Trophoblast cell (in vitro differentiated cells and primary cell): Measurements from ENCODE around the gene RIMS3.

Experiments used
- DNase-seq, 2 donors: peaks; one replicate each; pipeline ENCODE4 v3.0.0-alpha.2; 2016
- H2AFZ ChIP-seq: 2 replicates; pipeline ENCODE4 v1.6.1; 2013; ENCODE audit warnings: low read length, moderate library complexity, mild to moderate bottlenecking; ENCODE audit not compliant: insufficient read depth, poor library complexity
- H2AK5ac ChIP-seq: 2 replicates; pipeline ENCODE4 v1.6.1; 2013; ENCODE audit warnings: mild to moderate bottlenecking, low read length
- H2BK120ac ChIP-seq: 2 replicates; pipeline ENCODE4 v1.6.1; 2013; ENCODE audit warnings: low read length, mild to moderate bottlenecking, moderate library complexity; ENCODE audit not compliant: insufficient read depth, poor library complexity
- H2BK12ac ChIP-seq: 2 replicates; pipeline ENCODE4 v1.6.1; 2013; ENCODE audit warnings: mild to moderate bottlenecking, low read length, moderate library complexity
- H2BK5ac ChIP-seq: 2 replicates; pipeline ENCODE4 v1.6.1; 2013; ENCODE audit warnings: low read length, low read depth, moderate library complexity, mild to moderate bottlenecking; ENCODE audit not compliant: poor library complexity
- H3K14ac ChIP-seq: 2 replicates; pipeline ENCODE4 v1.6.1; 2013; ENCODE audit warnings: mild to moderate bottlenecking, low read length
- H3K18ac ChIP-seq: 2 replicates; pipeline ENCODE4 v1.6.1; 2013; ENCODE audit warnings: mild to moderate bottlenecking, low read length
- H3K23ac ChIP-seq: 2 replicates; pipeline ENCODE4 v1.6.1; 2013; ENCODE audit warnings: low read length
- H3K27ac ChIP-seq: 2 replicates; pipeline ENCODE4 v1.5.1; 2013; ENCODE audit warnings: low read depth, mild to moderate bottlenecking, inconsistent platforms, low read length, moderate library complexity
- H3K27me3 ChIP-seq: 2 replicates; pipeline ENCODE4 v1.6.1; 2013; ENCODE audit warnings: inconsistent platforms, mild to moderate bottlenecking, low read length, moderate library complexity; ENCODE audit not compliant: insufficient read depth
- H3K36me3 ChIP-seq, 2 experiments: 1 replicate in 1 of 2; 2 replicates in 1 of 2; pipeline ENCODE4 v1.6.1; 2013; ENCODE audit warnings: low read length in 2 of 2, mild to moderate bottlenecking in 2 of 2, moderate library complexity in 1 of 2; ENCODE audit not compliant: insufficient read depth in 2 of 2, control insufficient read depth in 1 of 2
- H3K4ac ChIP-seq: 2 replicates; pipeline ENCODE4 v1.6.1; 2013; ENCODE audit warnings: low read depth, mild to moderate bottlenecking, low read length, moderate library complexity
- H3K4me1 ChIP-seq, 2 experiments: 1 replicate in 1 of 2; 2 replicates in 1 of 2; pipeline ENCODE4 v1.6.1; 2013; ENCODE audit warnings: low read length in 2 of 2, mild to moderate bottlenecking in 2 of 2, moderate library complexity in 1 of 2; ENCODE audit not compliant: insufficient read depth in 2 of 2, control insufficient read depth in 1 of 2
- H3K4me2 ChIP-seq: 2 replicates; pipeline ENCODE4 v1.6.1; 2013; ENCODE audit warnings: inconsistent platforms, mild to moderate bottlenecking, low read length, moderate library complexity
- H3K4me3 ChIP-seq: 2 replicates; pipeline ENCODE4 v1.5.1; 2013; ENCODE audit warnings: mild to moderate bottlenecking, low read depth, low read length, inconsistent platforms
- H3K79me1 ChIP-seq: one replicate; pipeline ENCODE4 v1.6.1; 2013; ENCODE audit warnings: low read length
- H3K79me2 ChIP-seq: 2 replicates; pipeline ENCODE4 v1.6.1; 2013; ENCODE audit warnings: low read length, mild to moderate bottlenecking; ENCODE audit not compliant: control insufficient read depth, insufficient read depth, poor library complexity
- H3K9ac ChIP-seq: 2 replicates; pipeline ENCODE4 v1.6.1; 2013; ENCODE audit warnings: mild to moderate bottlenecking, low read length
- H3K9me3 ChIP-seq: 2 replicates; pipeline ENCODE4 v1.6.1; 2013; ENCODE audit warnings: low read depth, mild to moderate bottlenecking, control low read depth, inconsistent platforms, low read length; ENCODE audit not compliant: insufficient read depth
- H4K12ac ChIP-seq: 2 replicates; pipeline ENCODE4 v1.6.1; 2013; ENCODE audit warnings: low read depth, mild to moderate bottlenecking, low read length, moderate library complexity
- H4K8ac ChIP-seq: 2 replicates; pipeline ENCODE4 v1.6.1; 2013; ENCODE audit warnings: low read depth, mild to moderate bottlenecking, low read length, moderate library complexity
- H4K91ac ChIP-seq: one replicate; pipeline ENCODE4 v1.6.1; 2013; ENCODE audit warnings: low read depth, mild to moderate bottlenecking, low read length, moderate library complexity
- WGBS: extraction: QIAGEN DNeasy Blood & Tissue Kit; methylation state at CpG from one replicate; pipeline ENCODE4 v1.1.7; 2013; ENCODE audit warnings: missing lambda C conversion rate; ENCODE audit not compliant: insufficient read length, insufficient coverage; ENCODE audit errors: extremely low coverage; 5-methylcytosine and 5-hydroxymethylcytosine counted together

RIMS3 gene

GRCh38 chr1:40690771-40691537 lies 25.5 kb upstream of the RIMS3 start:
- WGBS, result no CpG with 5 or more reads among the region's 18 CpGs
- peak overlapping the region; percentile 82 for H3K4me3 ChIP-seq
- no peaks in the 10 kb centered on the region for H3K36me3 ChIP-seq
- H3K18ac ChIP-seq, result no peak overlapping the region
- no peak overlapping the region for H4K12ac ChIP-seq
- no peak overlapping the region for H2AFZ ChIP-seq
- H3K27me3 ChIP-seq, result no peaks in the 10 kb centered on the region
- peak overlapping the region; percentile 2 for H3K4ac ChIP-seq
- H3K14ac ChIP-seq, result no peak overlapping the region
- H2BK12ac ChIP-seq, result no peak overlapping the region
- H3K79me1 ChIP-seq, result peaks cover 10% of the 10 kb centered on the region
- H2AK5ac ChIP-seq, result no peak overlapping the region
- no peaks in the 10 kb centered on the region for H3K9me3 ChIP-seq
- H3K79me2 ChIP-seq, result peaks cover 9% of the 10 kb centered on the region
- no peak overlapping the region for H2BK120ac ChIP-seq
- H3K4me2 ChIP-seq, result peak overlapping the region; percentile 77
- H3K27ac ChIP-seq, result no peak overlapping the region
- no peak overlapping the region for H4K8ac ChIP-seq
- H3K4me1 ChIP-seq, result peaks cover 2% of the 10 kb centered on the region in 2 experiments
- H4K91ac ChIP-seq, result no peak overlapping the region
- no peak overlapping the region for H3K23ac ChIP-seq
- peak in 1 of 2 donors; percentile 11 for DNase-seq
- H2BK5ac ChIP-seq, result no peak overlapping the region
- H3K9ac ChIP-seq, result peak overlapping the region; percentile 66

DNA sequence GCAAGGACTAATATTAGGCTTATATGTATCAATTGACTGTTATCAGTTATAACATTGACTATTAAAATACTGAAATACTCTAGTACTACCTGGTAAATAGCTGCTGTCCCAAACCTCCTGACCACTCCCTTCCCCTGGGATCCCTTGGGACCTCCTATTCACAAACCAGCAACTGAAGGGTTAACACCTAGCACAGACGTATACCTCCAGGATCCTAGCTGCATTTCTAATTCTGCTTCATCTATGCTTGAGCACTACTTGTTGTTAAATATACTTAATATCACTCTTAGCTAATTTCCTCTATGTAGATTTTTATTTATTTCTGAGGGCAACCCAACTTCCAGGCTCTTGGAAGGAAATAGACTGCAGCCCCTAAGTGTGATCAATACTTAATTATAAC lies 24.3 kb upstream of the RIMS3 start:
- Histone ChIP-seq H3K79me2 (peaks cover 9% of the 10 kb centered on the region), H3K79me1 (peaks cover 10% of the 10 kb centered on the region), H2BK12ac (no peak overlapping the region), H3K27ac (no peak overlapping the region), H4K91ac (no peak overlapping the region), H3K4me3 (no peak overlapping the region), H3K23ac (no peak overlapping the region), H2AK5ac (no peak overlapping the region), H3K18ac (no peak overlapping the region), H3K9me3 (no peaks in the 10 kb centered on the region), H4K8ac (no peak overlapping the region), H3K4ac (peak overlapping the region; percentile 40), H2AFZ (no peak overlapping the region), H3K4me1 (peaks cover 2% of the 10 kb centered on the region in 2 experiments), H4K12ac (no peak overlapping the region), H2BK120ac (no peak overlapping the region), H2BK5ac (no peak overlapping the region), H3K36me3 (no peaks in the 10 kb centered on the region), H3K27me3 (no peaks in the 10 kb centered on the region), H3K4me2 (no peak overlapping the region), H3K14ac (no peak overlapping the region), H3K9ac (no peak overlapping the region)
- no peak for DNase-seq
- no CpG with 5 or more reads among the region's 1 CpG for WGBS

DNA sequence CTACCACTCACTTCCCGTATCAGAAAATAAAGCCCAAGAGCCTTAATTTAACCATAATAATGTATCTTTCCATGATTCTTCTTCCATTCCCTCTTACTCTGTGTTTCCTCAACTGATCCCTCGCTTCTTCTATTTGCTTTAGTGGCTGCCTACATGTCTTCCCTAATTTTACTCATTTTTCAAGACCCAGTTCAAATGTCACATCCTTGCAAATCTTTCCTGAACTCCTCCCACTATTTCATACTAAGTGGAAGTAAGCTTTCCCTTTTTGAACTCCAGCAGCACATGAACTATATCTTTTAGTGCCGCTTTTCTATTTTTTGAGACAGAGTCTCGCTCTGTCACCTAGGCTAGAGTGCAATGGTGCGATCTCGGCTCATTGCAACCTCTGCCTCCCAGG lies 22.2 kb upstream of the RIMS3 start:
- no peak overlapping the region for H3K9ac ChIP-seq
- no peak overlapping the region for H3K23ac ChIP-seq
- no peaks in the 10 kb centered on the region for H3K27me3 ChIP-seq
- H3K14ac ChIP-seq, result no peak overlapping the region
- H2BK120ac ChIP-seq, result no peak overlapping the region
- peaks cover 10% of the 10 kb centered on the region for H3K79me1 ChIP-seq
- H3K4me2 ChIP-seq, result no peak overlapping the region
- H4K12ac ChIP-seq, result no peak overlapping the region
- DNase-seq, result no peak
- H3K36me3 ChIP-seq, result no peaks in the 10 kb centered on the region
- no peaks in the 10 kb centered on the region for H3K9me3 ChIP-seq
- peaks cover 9% of the 10 kb centered on the region for H3K79me2 ChIP-seq
- peaks cover 2% of the 10 kb centered on the region in 2 experiments for H3K4me1 ChIP-seq
- no CpG with 5 or more reads among the region's 6 CpGs for WGBS
- H3K4ac ChIP-seq, result no peak overlapping the region
- no peak overlapping the region for H4K8ac ChIP-seq
- H3K4me3 ChIP-seq, result no peak overlapping the region
- H2AK5ac ChIP-seq, result no peak overlapping the region
- H3K27ac ChIP-seq, result no peak overlapping the region
- no peak overlapping the region for H2AFZ ChIP-seq
- no peak overlapping the region for H3K18ac ChIP-seq
- H4K91ac ChIP-seq, result no peak overlapping the region
- H2BK5ac ChIP-seq, result no peak overlapping the region
- no peak overlapping the region for H2BK12ac ChIP-seq

GRCh38 chr1:40687059-40687458 lies 21.6 kb upstream of the RIMS3 start:
- Histone ChIP-seq H3K23ac (no peak overlapping the region), H2AK5ac (no peak overlapping the region), H3K27ac (no peak overlapping the region), H4K12ac (no peak overlapping the region), H3K9me3 (no peaks in the 10 kb centered on the region), H3K4me2 (no peak overlapping the region), H3K4ac (no peak overlapping the region), H3K14ac (no peak overlapping the region), H2AFZ (no peak overlapping the region), H4K8ac (no peak overlapping the region), H3K9ac (no peak overlapping the region), H3K4me1 (peaks cover 0 to 2% of the 10 kb centered on the region in 2 experiments), H3K4me3 (no peak overlapping the region), H3K27me3 (no peaks in the 10 kb centered on the region), H3K79me1 (peaks cover 6% of the 10 kb centered on the region), H2BK5ac (no peak overlapping the region), H3K79me2 (peaks cover 5% of the 10 kb centered on the region), H3K18ac (no peak overlapping the region), H2BK12ac (no peak overlapping the region), H3K36me3 (no peaks in the 10 kb centered on the region), H4K91ac (no peak overlapping the region), H2BK120ac (no peak overlapping the region)
- no peak for DNase-seq
- no CpG with 5 or more reads among the region's 7 CpGs for WGBS
